GM19395 (cell line): Measurements from ENCODE around the gene GTPBP1.

Source experiments
- ATAC-seq: cut with Tn5 transposase; IDR thresholded peaks from one replicate; pipeline ENCODE4 v1.9.1; 2021; ENCODE audit warnings: mild to moderate bottlenecking, moderate library complexity; ENCODE audit not compliant: unreplicated experiment

The GTPBP1 gene

GRCh38 chr22:38782402-38783094 lies 76.8 kb downstream of the GTPBP1 start:
- no peak for ATAC-seq
